ENCODE measurements around the gene KCNH3.

KCNH3 gene

GRCh38 chr12:49536526-49537071 lies 2.2 kb upstream of the KCNH3 start:
- Histone ChIP-seq H3K4me1 (ENCODE audit: insufficient read depth, low read length) (peaks cover 10% of the 10 kb centered on the region), H3K36me3 (ENCODE audit: insufficient read depth, low read length) (no peaks in the 10 kb centered on the region), H3K9me3 (ENCODE audit: control insufficient read depth, insufficient read depth, low read length) (no peaks in the 10 kb centered on the region), H3K9ac (ENCODE audit: low read depth, low read length) (no peak overlapping the region)

- H3K4me1 ChIP-seq (ENCODE audit: insufficient read depth, low read length): peaks cover 10% of the 10 kb centered on the region
- no peaks in the 10 kb centered on the region for H3K36me3 ChIP-seq (ENCODE audit: insufficient read depth, low read length)
- no peaks in the 10 kb centered on the region for H3K9me3 ChIP-seq (ENCODE audit: control insufficient read depth, insufficient read depth, low read length)
- peak overlapping the region; percentile 50; the same call in 1 of the 2 replicates for H3K9ac ChIP-seq (ENCODE audit: low read depth, low read length)
These were observed 1.5 kb upstream of the KCNH3 start for GRCh38 chr12:49537231-49537751.

GRCh38 chr12:49537752-49538509 lies 899 bp upstream of the KCNH3 start:
- H3K9me3 ChIP-seq (ENCODE audit: control insufficient read depth, insufficient read depth, low read length): no peaks in the 10 kb centered on the region
- H3K4me1 ChIP-seq (ENCODE audit: insufficient read depth, low read length): peaks cover 10% of the 10 kb centered on the region
- H3K36me3 ChIP-seq (ENCODE audit: insufficient read depth, low read length): no peaks in the 10 kb centered on the region
- peak overlapping the region; percentile 50; the same call in 1 of the 2 replicates for H3K9ac ChIP-seq (ENCODE audit: low read depth, low read length)

- H3K9ac ChIP-seq (ENCODE audit: low read depth, low read length): peak overlapping the region; percentile 36; the same call in 1 of the 2 replicates
- H3K9me3 ChIP-seq (ENCODE audit: control insufficient read depth, insufficient read depth, low read length): no peaks in the 10 kb centered on the region
- H3K4me1 ChIP-seq (ENCODE audit: insufficient read depth, low read length): peaks cover 14% of the 10 kb centered on the region
- no peaks in the 10 kb centered on the region for H3K36me3 ChIP-seq (ENCODE audit: insufficient read depth, low read length)
These were observed 787 bp downstream of the KCNH3 start for GRCh38 chr12:49539406-49540228.

- Histone ChIP-seq H3K9ac (ENCODE audit: low read depth, low read length) (no peak overlapping the region), H3K4me1 (ENCODE audit: insufficient read depth, low read length) (peaks cover 14% of the 10 kb centered on the region), H3K9me3 (ENCODE audit: control insufficient read depth, insufficient read depth, low read length) (no peaks in the 10 kb centered on the region), H3K36me3 (ENCODE audit: insufficient read depth, low read length) (no peaks in the 10 kb centered on the region)
These were observed 1.7 kb downstream of the KCNH3 start for GRCh38 chr12:49540229-49541139.

- no peaks in the 10 kb centered on the region for H3K36me3 ChIP-seq (ENCODE audit: insufficient read depth, low read length)
These were observed 2.5 kb downstream of the KCNH3 start for GRCh38 chr12:49541140-49541861.

GRCh38 chr12:49541911-49542505 lies 3.2 kb downstream of the KCNH3 start:
- Histone ChIP-seq H3K9ac (ENCODE audit: low read depth, low read length) (no peak overlapping the region), H3K4me1 (ENCODE audit: insufficient read depth, low read length) (peaks cover 14% of the 10 kb centered on the region), H3K36me3 (ENCODE audit: insufficient read depth, low read length) (no peaks in the 10 kb centered on the region), H3K9me3 (ENCODE audit: control insufficient read depth, insufficient read depth, low read length) (no peaks in the 10 kb centered on the region)

More at GRCh38 chr12:49541140-49541861, 2.5 kb downstream of the KCNH3 start:
- Histone ChIP-seq H3K4me1 (ENCODE audit: insufficient read depth, low read length) (peaks cover 14% of the 10 kb centered on the region), H3K9ac (ENCODE audit: low read depth, low read length) (no peak overlapping the region), H3K9me3 (ENCODE audit: control insufficient read depth, insufficient read depth, low read length) (no peaks in the 10 kb centered on the region)

- H3K36me3 ChIP-seq (ENCODE audit: insufficient read depth, low read length): no peaks in the 10 kb centered on the region
- no peaks in the 10 kb centered on the region for H3K9me3 ChIP-seq (ENCODE audit: control insufficient read depth, insufficient read depth, low read length)
- peaks cover 11% of the 10 kb centered on the region for H3K4me1 ChIP-seq (ENCODE audit: insufficient read depth, low read length)
- no peak overlapping the region for H3K9ac ChIP-seq (ENCODE audit: low read depth, low read length)
These were observed 3.8 kb downstream of the KCNH3 start for GRCh38 chr12:49542592-49543160.

GRCh38 chr12:49543221-49543913 lies 4.5 kb downstream of the KCNH3 start:
- H3K36me3 ChIP-seq (ENCODE audit: insufficient read depth, low read length): no peaks in the 10 kb centered on the region
- H3K4me1 ChIP-seq (ENCODE audit: insufficient read depth, low read length): peaks cover 11% of the 10 kb centered on the region
- H3K9me3 ChIP-seq (ENCODE audit: control insufficient read depth, insufficient read depth, low read length): no peaks in the 10 kb centered on the region
- H3K9ac ChIP-seq (ENCODE audit: low read depth, low read length): no peak overlapping the region; the same call in 1 of the 2 replicates

GRCh38 chr12:49543914-49544815 lies 5.3 kb downstream of the KCNH3 start:
- H3K4me1 ChIP-seq (ENCODE audit: insufficient read depth, low read length): peaks cover 11% of the 10 kb centered on the region
- no peaks in the 10 kb centered on the region for H3K36me3 ChIP-seq (ENCODE audit: insufficient read depth, low read length)
- H3K9ac ChIP-seq (ENCODE audit: low read depth, low read length): peak overlapping the region; percentile 31; the same call in 1 of the 2 replicates
- no peaks in the 10 kb centered on the region for H3K9me3 ChIP-seq (ENCODE audit: control insufficient read depth, insufficient read depth, low read length)

- H3K9ac ChIP-seq (ENCODE audit: low read depth, low read length): no peak overlapping the region
- H3K9me3 ChIP-seq (ENCODE audit: control insufficient read depth, insufficient read depth, low read length): no peaks in the 10 kb centered on the region
- H3K36me3 ChIP-seq (ENCODE audit: insufficient read depth, low read length): no peaks in the 10 kb centered on the region
- H3K4me1 ChIP-seq (ENCODE audit: insufficient read depth, low read length): peaks cover 4% of the 10 kb centered on the region
These were observed 7.0 kb downstream of the KCNH3 start for GRCh38 chr12:49545815-49546214.
